Hepatocyte (in vitro differentiated cells): ENCODE results near the gene MRPL10.

Source experiments
- CTCF ChIP-seq: fragments of 200-600 bp; sonication (generic); IDR thresholded peaks from 2 replicates; pipeline ENCODE4 v1.5.1; 2016; ENCODE audit warnings: antibody characterized with exemption, mild to moderate bottlenecking; ENCODE audit not compliant: poor library complexity
- EZH2 ChIP-seq: fragments of 200-600 bp; sonication (generic); IDR thresholded peaks from 2 replicates; pipeline ENCODE4 v1.6.1; 2016; ENCODE audit warnings: antibody characterized with exemption, mild to moderate bottlenecking, borderline replicate concordance

- no peak for TF ChIP-seq EZH2
- TF ChIP-seq CTCF, result no peak
Observed at GRCh38 chr17:47877368-47878034, 46.2 kb upstream of the MRPL10 start.
